IMR-90 (cell line): Measurements from ENCODE around the gene TMEM256. TPM values are rescaled to one million over a fixed set of nuclear protein-coding genes. Genes with fewer than 3 reads are reported as not detected.

Experiments
- ATAC-seq: fragments of 200-7000 bp; cut with Tn5 transposase; 2 replicates; pipeline ENCODE4 v1.9.1; 2020; ENCODE audit warnings: low read depth, mild to moderate bottlenecking, moderate library complexity
- BruUV-seq: library from RNA; stranded (reverse); fragments of 400-500 nt; replicated peaks from 2 replicates; lab custom pipeline; 2021; lab: Mats Ljungman, UMichigan
- CTCF ChIA-PET: fragments of 300-600 bp; formaldehyde crosslinking; extraction: SDS; loops from one replicate; lab custom pipeline; 2021; ENCODE audit warnings: antibody characterized with exemption; lab: Yijun Ruan, JAX
- POLR2A ChIA-PET: fragments of 300-600 bp; sonication (Branson Sonifier 250); formaldehyde crosslinking; loops from one replicate; lab custom pipeline; 2022; ENCODE audit warnings: antibody characterized with exemption; ENCODE audit not compliant: unreplicated experiment; lab: Charles Lee
- DNase-seq: peaks from one replicate; pipeline ENCODE4 v3.0.0; 2013
- H2AFZ ChIP-seq: replicated peaks from 2 replicates; pipeline ENCODE3; 2013; ENCODE audit warnings: low read length, mild to moderate bottlenecking; ENCODE audit not compliant: poor library complexity
- H2AK5ac ChIP-seq: 2 replicates; pipeline ENCODE4 v1.6.1; 2013; ENCODE audit warnings: low read depth, low read length, inconsistent platforms
- H2AK9ac ChIP-seq: replicated peaks from 2 replicates; pipeline ENCODE3; 2013; ENCODE audit warnings: mild to moderate bottlenecking, low read depth, low read length, moderate library complexity; ENCODE audit not compliant: poor library complexity
- H2BK120ac ChIP-seq: 2 replicates; pipeline ENCODE4 v1.6.1; 2013; ENCODE audit warnings: low read depth, low read length, inconsistent platforms
- H2BK15ac ChIP-seq: 3 replicates; pipeline ENCODE4 v1.6.1; 2013; ENCODE audit warnings: low read depth, low read length, inconsistent platforms
- H2BK20ac ChIP-seq: 2 replicates; pipeline ENCODE4 v1.6.1; 2013; ENCODE audit warnings: low read depth, mild to moderate bottlenecking, inconsistent platforms, low read length, moderate library complexity
- H2BK5ac ChIP-seq: 2 replicates; pipeline ENCODE4 v1.6.1; 2013; ENCODE audit warnings: mild to moderate bottlenecking, low read depth, low read length, inconsistent platforms; ENCODE audit not compliant: poor library complexity, severe bottlenecking
- H3K14ac ChIP-seq: replicated peaks from 2 replicates; pipeline ENCODE4 v1.6.1; 2013; ENCODE audit warnings: low read depth, low read length, inconsistent platforms
- H3K18ac ChIP-seq: 2 replicates; pipeline ENCODE4 v1.6.1; 2013; ENCODE audit warnings: low read depth, low read length, control low read depth
- H3K23ac ChIP-seq: 2 replicates; pipeline ENCODE4 v1.6.1; 2013; ENCODE audit warnings: low read depth, low read length, inconsistent platforms
- H3K27ac ChIP-seq: 2 replicates; pipeline ENCODE4 v1.5.1; 2013; ENCODE audit warnings: mild to moderate bottlenecking, control low read depth, low read length; ENCODE audit not compliant: insufficient read depth
- H3K27me3 ChIP-seq: 2 replicates; pipeline ENCODE4 v1.6.1; 2013; ENCODE audit warnings: low read length; ENCODE audit not compliant: control insufficient read depth, insufficient read depth
- H3K36me3 ChIP-seq: 2 replicates; pipeline ENCODE4 v1.6.1; 2013; ENCODE audit warnings: low read length, mixed read lengths; ENCODE audit not compliant: control insufficient read depth, insufficient read depth
- H3K4ac ChIP-seq: 2 replicates; pipeline ENCODE4 v1.6.1; 2013; ENCODE audit warnings: low read depth, low read length, inconsistent platforms
- H3K4me1 ChIP-seq: 2 replicates; pipeline ENCODE4 v1.6.1; 2013; ENCODE audit warnings: low read length, mixed read lengths; ENCODE audit not compliant: control insufficient read depth, insufficient read depth
- H3K4me2 ChIP-seq: 2 replicates; pipeline ENCODE4 v1.6.1; 2013; ENCODE audit warnings: low read depth, mild to moderate bottlenecking, control low read depth, low read length, moderate library complexity
- H3K4me3 ChIP-seq: 2 replicates; pipeline ENCODE4 v1.5.1; 2013; ENCODE audit warnings: low read depth, mild to moderate bottlenecking, control low read depth, low read length, moderate library complexity; ENCODE audit not compliant: insufficient read depth
- H3K56ac ChIP-seq: 2 replicates; pipeline ENCODE4 v1.6.1; 2013; ENCODE audit warnings: low read length, inconsistent platforms; ENCODE audit not compliant: insufficient read depth; ENCODE audit errors: extremely low read depth
- H3K79me1 ChIP-seq, 2 experiments: 2 replicates each; pipeline ENCODE4 v1.6.1; 2013; ENCODE audit warnings: low read length in 2 of 2, inconsistent platforms in 1 of 2, low read depth in 1 of 2
- H3K9ac ChIP-seq: 2 replicates; pipeline ENCODE4 v1.6.1; 2013; ENCODE audit warnings: low read depth, low read length, control low read depth
- H3K9me1 ChIP-seq: 2 replicates; pipeline ENCODE4 v1.6.1; 2013; ENCODE audit warnings: low read length, inconsistent platforms; ENCODE audit not compliant: insufficient read depth
- H3K9me3 ChIP-seq: 2 replicates; pipeline ENCODE4 v1.6.1; 2013; ENCODE audit warnings: low read length; ENCODE audit not compliant: control insufficient read depth, insufficient read depth
- H4K20me1 ChIP-seq: 2 replicates; pipeline ENCODE4 v1.6.1; 2013; ENCODE audit warnings: low read length, inconsistent platforms; ENCODE audit not compliant: insufficient read depth
- H4K5ac ChIP-seq: 2 replicates; pipeline ENCODE4 v1.6.1; 2013; ENCODE audit warnings: mild to moderate bottlenecking, low read depth, low read length, control low read depth
- H4K8ac ChIP-seq, 2 experiments: 2 replicates each; pipeline ENCODE4 v1.6.1; 2013; ENCODE audit warnings: low read depth in 2 of 2, low read length in 2 of 2, control low read depth in 1 of 2, inconsistent platforms in 1 of 2
- H4K91ac ChIP-seq: 2 replicates; pipeline ENCODE4 v1.6.1; 2013; ENCODE audit warnings: low read depth, low read length, inconsistent platforms; ENCODE audit not compliant: insufficient read depth
- BHLHE40 ChIP-seq: fragments of 150-350 bp; IDR thresholded peaks from 2 replicates; pipeline ENCODE4 v1.6.1; 2016; ENCODE audit warnings: mild to moderate bottlenecking, low read depth, low read length
- CEBPB ChIP-seq: IDR thresholded peaks from 2 replicates; pipeline ENCODE4 v1.6.1; 2012; ENCODE audit warnings: low read depth, low read length, improper control_type of control experiment
- CHD1 ChIP-seq: IDR thresholded peaks from 2 replicates; pipeline ENCODE4 v1.6.1; 2012; ENCODE audit warnings: low read depth, low read length, improper control_type of control experiment
- FOS ChIP-seq: fragments of 150-350 bp; IDR thresholded peaks from 2 replicates; pipeline ENCODE4 v1.6.1; 2016; ENCODE audit warnings: low read depth, low read length
- MXI1 ChIP-seq: IDR thresholded peaks from 2 replicates; pipeline ENCODE4 v1.6.1; 2012; ENCODE audit warnings: low read depth, mild to moderate bottlenecking, low read length, moderate library complexity, borderline replicate concordance
- RFX5 ChIP-seq: IDR thresholded peaks from 2 replicates; pipeline ENCODE4 v1.8.0; 2012; ENCODE audit warnings: low read depth, mild to moderate bottlenecking, low read length, moderate library complexity
- WGBS, 2 experiments: methylation state at CpG; one replicate each; pipeline versions ENCODE4 v1.1.5 to v1.1.7; 2013; ENCODE audit warnings: missing lambda C conversion rate in 2 of 2; ENCODE audit not compliant: insufficient read length in 1 of 2; ENCODE audit errors: extremely low coverage in 2 of 2; 5-methylcytosine and 5-hydroxymethylcytosine counted together
- dilution Hi-C: fragments of 300-500 bp; cut with HindIII; formaldehyde crosslinking; loops from one replicate; pipeline ENCODE4 v1.14.3; 2018; ENCODE audit warnings: low sequenced_read_pairs; ENCODE audit not compliant: unreplicated experiment
- in situ Hi-C: fragments of 300-500 bp; cut with MboI; formaldehyde crosslinking; loops from 3 replicates; pipeline ENCODE4 v1.14.3; 2019; ENCODE audit warnings: low sequenced_read_pairs, inconsistent platforms, mixed read lengths
- intact Hi-C: fragments of 100-400 bp; cut with micrococcal nuclease; formaldehyde crosslinking; loops from 2 replicates; pipeline ENCODE4 v1.10.0; 2022
- polyA plus RNA-seq, 3 experiments: library from polyadenylated mRNA; depleted of rRNA; stranded (reverse); fragments of >200 nt; gene quantifications; 2 replicates each; pipeline ENCODE4 v1.2.3, GENCODE V29; 2012; ENCODE audit warnings: low replicate concordance in 1 of 3
- total RNA-seq: library from RNA; depleted of rRNA; stranded (reverse); fragments of >200 nt; gene quantifications from 2 replicates; pipeline ENCODE4 v1.2.3, GENCODE V29; 2012
- TF ChIP-seq, protein P1 (sequence below): fragments of 150-350 bp; IDR thresholded peaks from 2 replicates; pipeline ENCODE4 v1.6.1; 2016; ENCODE audit warnings: low read depth, mild to moderate bottlenecking, low read length, moderate library complexity, borderline replicate concordance
- TF ChIP-seq, protein P2 (sequence below): fragments of 150-350 bp; IDR thresholded peaks from 2 replicates; pipeline ENCODE4 v1.6.1; 2017; ENCODE audit warnings: mild to moderate bottlenecking, antibody characterized with exemption, low read length, low read depth

The TMEM256 gene
- total and polyA plus RNA-seq, 2 of the 4 experiments (the other 2 are of a cell fraction), result 38.4 to 174 TPM

DNA sequence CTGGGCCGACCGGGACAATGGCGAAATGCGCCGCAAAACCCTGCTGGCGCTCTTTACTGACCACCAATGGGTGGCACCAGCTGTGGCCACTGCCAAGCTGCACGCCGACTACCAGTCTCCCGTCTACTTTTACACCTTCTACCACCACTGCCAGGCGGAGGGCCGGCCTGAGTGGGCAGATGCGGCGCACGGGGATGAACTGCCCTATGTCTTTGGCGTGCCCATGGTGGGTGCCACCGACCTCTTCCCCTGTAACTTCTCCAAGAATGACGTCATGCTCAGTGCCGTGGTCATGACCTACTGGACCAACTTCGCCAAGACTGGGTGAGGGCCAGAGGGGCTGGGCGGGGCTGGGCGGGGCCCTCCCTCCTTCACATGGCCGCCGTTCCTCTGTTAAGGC, 11.9 kb upstream of the TMEM256 start:
- ChIA-PET CTCF (no interaction called here), POLR2A (no interaction called here)
- Histone ChIP-seq H3K79me1 (no peaks in the 10 kb centered on the region; a peak in 1 of 4 replicates), H3K56ac (no peak overlapping the region), H2AFZ (no peak overlapping the region), H3K14ac (no peak overlapping the region), H3K27ac (no peak overlapping the region), H3K18ac (no peak overlapping the region), H2BK120ac (no peak overlapping the region), H3K36me3 (peaks cover 29% of the 10 kb centered on the region), H4K20me1 (peaks cover 7% of the 10 kb centered on the region; the same call in 1 of the 2 replicates), H2AK9ac (peak overlapping the region; percentile 70), H3K4me3 (no peak overlapping the region), H3K9ac (no peak overlapping the region), H4K5ac (no peak overlapping the region), H2BK5ac (no peak overlapping the region), H3K4ac (no peak overlapping the region), H3K23ac (no peak overlapping the region), H3K4me1 (peaks cover 4% of the 10 kb centered on the region; the same call in 1 of the 2 replicates), H3K9me3 (no peaks in the 10 kb centered on the region), H3K9me1 (peaks cover 2% of the 10 kb centered on the region; the same call in 1 of the 2 replicates), H3K27me3 (no peaks in the 10 kb centered on the region), H2BK15ac (no peak overlapping the region), H3K4me2 (no peak overlapping the region), H4K91ac (no peak overlapping the region), H2BK20ac (no peak overlapping the region), H2AK5ac (no peak overlapping the region), H4K8ac (no peak overlapping the region)
- in situ Hi-C loops (no loop called here), dilution Hi-C loops (no loop called here), intact Hi-C loops (no loop called here)
- BruUV-seq, result no TSS peak
- TF ChIP-seq FOS (no peak), CEBPB (no peak), RFX5 (no peak), MXI1 (no peak), BHLHE40 (no peak), CHD1 (no peak)
- TF ChIP-seq, protein P1, sequence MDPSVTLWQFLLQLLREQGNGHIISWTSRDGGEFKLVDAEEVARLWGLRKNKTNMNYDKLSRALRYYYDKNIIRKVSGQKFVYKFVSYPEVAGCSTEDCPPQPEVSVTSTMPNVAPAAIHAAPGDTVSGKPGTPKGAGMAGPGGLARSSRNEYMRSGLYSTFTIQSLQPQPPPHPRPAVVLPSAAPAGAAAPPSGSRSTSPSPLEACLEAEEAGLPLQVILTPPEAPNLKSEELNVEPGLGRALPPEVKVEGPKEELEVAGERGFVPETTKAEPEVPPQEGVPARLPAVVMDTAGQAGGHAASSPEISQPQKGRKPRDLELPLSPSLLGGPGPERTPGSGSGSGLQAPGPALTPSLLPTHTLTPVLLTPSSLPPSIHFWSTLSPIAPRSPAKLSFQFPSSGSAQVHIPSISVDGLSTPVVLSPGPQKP, result no peak
- TF ChIP-seq, protein P2, sequence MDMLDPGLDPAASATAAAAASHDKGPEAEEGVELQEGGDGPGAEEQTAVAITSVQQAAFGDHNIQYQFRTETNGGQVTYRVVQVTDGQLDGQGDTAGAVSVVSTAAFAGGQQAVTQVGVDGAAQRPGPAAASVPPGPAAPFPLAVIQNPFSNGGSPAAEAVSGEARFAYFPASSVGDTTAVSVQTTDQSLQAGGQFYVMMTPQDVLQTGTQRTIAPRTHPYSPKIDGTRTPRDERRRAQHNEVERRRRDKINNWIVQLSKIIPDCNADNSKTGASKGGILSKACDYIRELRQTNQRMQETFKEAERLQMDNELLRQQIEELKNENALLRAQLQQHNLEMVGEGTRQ, result no peak
- WGBS, 2 experiments, result 93% methylated on average over 9 of the region's 23 CpGs; no CpG with 5 or more reads in 1 of the 2 experiments
- ATAC-seq, result no peak
- DNase-seq, result no peak
